ENCODE results near the gene SLC9A8. TPM values are rescaled to one million over a fixed set of nuclear protein-coding genes. Genes with fewer than 3 reads are reported as not detected.

SLC9A8 gene
- total RNA-seq, 1 experiment from 2014 or later: 21.4 TPM

- no peak for DNase-seq
- BruUV-seq (replicated peaks): no TSS peak
- CTCF ChIA-PET: no interaction called here
These were observed 41.7 kb downstream of the SLC9A8 start for GRCh38 chr20:49854190-49854875.

GRCh38 chr20:49856904-49857303, 44.3 kb downstream of the SLC9A8 start:
- H4K20me1 ChIP-seq (ENCODE audit: insufficient read depth): no peaks in the 10 kb centered on the region
- H3K9me3 ChIP-seq (ENCODE audit: insufficient read depth, low read depth): no peaks in the 10 kb centered on the region
- no peak overlapping the region for H3K4me2 ChIP-seq
- peaks cover 25% of the 10 kb centered on the region; the same call in 1 of the 2 replicates for H3K36me3 ChIP-seq (ENCODE audit: low read depth)
- no peak for TF ChIP-seq EZH2 (IDR thresholded peaks at IDR 0.05; ENCODE audit: low read depth)
- no peak for TF ChIP-seq CTCF (conservative IDR thresholded peaks at IDR 0.05)
- intact Hi-C loops (cut with micrococcal nuclease; ENCODE audit: unreplicated experiment): no loop called here
- peaks cover 41% of the 10 kb centered on the region for H3K4me1 ChIP-seq (replicated peaks; ENCODE audit: insufficient read depth)
- no peak for DNase-seq
- no peak overlapping the region for H2AFZ ChIP-seq
- ChIA-PET POLR2A (ENCODE audit: unreplicated experiment) (no interaction called here), CTCF (no interaction called here)
- H3K4me3 ChIP-seq: no peak overlapping the region
- no peaks in the 10 kb centered on the region; the same call in 1 of the 2 replicates for H3K79me2 ChIP-seq (ENCODE audit: low read depth)
- H3K9me2 ChIP-seq (ENCODE audit: insufficient read depth): no peaks in the 10 kb centered on the region
- no TSS peak for BruUV-seq (replicated peaks)
- H3K27me3 ChIP-seq (ENCODE audit: insufficient read depth, low read depth): no peaks in the 10 kb centered on the region
- no peak overlapping the region for H3K27ac ChIP-seq
- peaks cover 54% of the 10 kb centered on the region for H3F3A ChIP-seq (ENCODE audit: insufficient read depth, low read depth)

More at GRCh38 chr20:49854190-49854875, 41.7 kb downstream of the SLC9A8 start:
- no peaks in the 10 kb centered on the region for H4K20me1 ChIP-seq (ENCODE audit: insufficient read depth)
- H3K4me1 ChIP-seq (replicated peaks; ENCODE audit: insufficient read depth): peaks cover 20% of the 10 kb centered on the region
- peaks cover 34% of the 10 kb centered on the region for H3F3A ChIP-seq (ENCODE audit: insufficient read depth, low read depth)
- H2AFZ ChIP-seq: no peak overlapping the region
- H3K79me2 ChIP-seq (ENCODE audit: low read depth): no peaks in the 10 kb centered on the region
- H3K4me2 ChIP-seq: no peak overlapping the region
- no peaks in the 10 kb centered on the region for H3K9me2 ChIP-seq (ENCODE audit: insufficient read depth)
- TF ChIP-seq EZH2 (IDR thresholded peaks at IDR 0.05; ENCODE audit: low read depth) (no peak), CTCF (conservative IDR thresholded peaks at IDR 0.05) (no peak)
- H3K4me3 ChIP-seq: no peak overlapping the region
- H3K27ac ChIP-seq: no peak overlapping the region
- no peaks in the 10 kb centered on the region for H3K27me3 ChIP-seq (ENCODE audit: insufficient read depth, low read depth)
- peaks cover 31% of the 10 kb centered on the region; the same call in 1 of the 2 replicates for H3K36me3 ChIP-seq (ENCODE audit: low read depth)
- intact Hi-C loops (cut with micrococcal nuclease; ENCODE audit: unreplicated experiment): no loop called here
- no peaks in the 10 kb centered on the region for H3K9me3 ChIP-seq (ENCODE audit: insufficient read depth, low read depth)
- POLR2A ChIA-PET (ENCODE audit: unreplicated experiment): no interaction called here

GRCh38 chr20:49858076-49858585, 45.5 kb downstream of the SLC9A8 start:
- H3K27me3 ChIP-seq (ENCODE audit: insufficient read depth, low read depth): no peaks in the 10 kb centered on the region
- no peaks in the 10 kb centered on the region; the same call in 1 of the 2 replicates for H3K79me2 ChIP-seq (ENCODE audit: low read depth)
- H3K27ac ChIP-seq: no peak overlapping the region
- H3K9me2 ChIP-seq (ENCODE audit: insufficient read depth): no peaks in the 10 kb centered on the region
- H2AFZ ChIP-seq: no peak overlapping the region
- BruUV-seq (replicated peaks): no TSS peak
- TF ChIP-seq CTCF (conservative IDR thresholded peaks at IDR 0.05) (no peak), EZH2 (IDR thresholded peaks at IDR 0.05; ENCODE audit: low read depth) (no peak)
- no peaks in the 10 kb centered on the region for H3K9me3 ChIP-seq (ENCODE audit: insufficient read depth, low read depth)
- DNase-seq: no peak
- intact Hi-C loops (cut with micrococcal nuclease; ENCODE audit: unreplicated experiment): no loop called here
- H3K4me3 ChIP-seq: no peak overlapping the region
- H3F3A ChIP-seq (ENCODE audit: insufficient read depth, low read depth): peaks cover 47% of the 10 kb centered on the region
- no peaks in the 10 kb centered on the region for H4K20me1 ChIP-seq (ENCODE audit: insufficient read depth)
- ChIA-PET POLR2A (ENCODE audit: unreplicated experiment) (no interaction called here), CTCF (no interaction called here)
- H3K36me3 ChIP-seq (ENCODE audit: low read depth): peaks cover 29% of the 10 kb centered on the region; the same call in 1 of the 2 replicates
- H3K4me2 ChIP-seq: no peak overlapping the region
- peaks cover 39% of the 10 kb centered on the region for H3K4me1 ChIP-seq (replicated peaks; ENCODE audit: insufficient read depth)
